SH-SY5Y (cell line): Measurements from ENCODE around the gene HS3ST5.

ENCODE experiments used
- GATA2 ChIP-seq: IDR thresholded peaks from 2 replicates; pipeline ENCODE4 v1.6.1; 2011; ENCODE audit warnings: mild to moderate bottlenecking, low read depth, low read length
- GATA3 ChIP-seq: IDR thresholded peaks from 2 replicates; pipeline ENCODE4 v1.6.1; 2011; ENCODE audit warnings: low read depth, mild to moderate bottlenecking, low read length, moderate library complexity

- TF ChIP-seq GATA2 (no peak), GATA3 (no peak)
These were observed 95.7 kb downstream of the HS3ST5 start for GRCh38 chr6:114247101-114247500.
